Stromal cell of bone marrow (primary cell): ENCODE data around the gene PET100.
"Not testable (repeated sequence)": the region's sequence is repeated elsewhere in the genome, so short reads cannot be mapped to it uniquely, and the experiment has no call there.

Source experiments
- DNase-seq: peaks from one replicate; pipeline ENCODE4 v3.0.0-alpha.2; 2012; ENCODE audit warnings: low read depth

PET100 gene

GRCh38 chr19:7633698-7634097, 4.1 kb downstream of the PET100 start, which contains the start of gene PCP2:
TSS of gene PCP2 (minus strand) at chr19:7633719. CDS start at chr19:7633457, 262 bp downstream.
- no peak for DNase-seq

GRCh38 chr19:7635670-7636069, 6.1 kb downstream of the PET100 start:
- DNase-seq, result no peak

- DNase-seq, result no peak
Measured at GRCh38 chr19:7636317-7636690, 6.7 kb downstream of the PET100 start.

GRCh38 chr19:7636691-7637373, 7.2 kb downstream of the PET100 start, which contains the start of gene STXBP2:
TSS of gene STXBP2 (plus strand) at chr19:7637110. CDS start at chr19:7637150, 40 bp downstream.
- DNase-seq, result no peak

- no peak for DNase-seq
Measured at GRCh38 chr19:7637374-7638256, 8.0 kb downstream of the PET100 start.

GRCh38 chr19:7638802-7639465, 9.3 kb downstream of the PET100 start:
- DNase-seq, result no peak

GRCh38 chr19:7639863-7640348, 10.3 kb downstream of the PET100 start:
- no peak for DNase-seq

- DNase-seq, result no peak
Measured at GRCh38 chr19:7640803-7641202, 11.2 kb downstream of the PET100 start.

- no peak for DNase-seq
Measured at GRCh38 chr19:7641290-7642276, 12.0 kb downstream of the PET100 start.

- no peak for DNase-seq
Measured at GRCh38 chr19:7642295-7643030, 12.9 kb downstream of the PET100 start.

- DNase-seq, result no peak
Measured at GRCh38 chr19:7643031-7643415, 13.4 kb downstream of the PET100 start.

GRCh38 chr19:7643629-7644549, 14.3 kb downstream of the PET100 start:
- not testable (repeated sequence) for DNase-seq

GRCh38 chr19:7644550-7644877, 14.9 kb downstream of the PET100 start:
- DNase-seq, result no peak

GRCh38 chr19:7645163-7645562, 15.6 kb downstream of the PET100 start:
- DNase-seq, result no peak

- no peak for DNase-seq
Measured at GRCh38 chr19:7645656-7646425, 16.2 kb downstream of the PET100 start.

GRCh38 chr19:7646426-7646700, 16.8 kb downstream of the PET100 start:
- no peak for DNase-seq

- no peak for DNase-seq
Measured at GRCh38 chr19:7647156-7647555, 17.6 kb downstream of the PET100 start.

- DNase-seq, result no peak
Measured at GRCh38 chr19:7648265-7649014, 18.8 kb downstream of the PET100 start.
